ENCODE results near the gene GPX4. TPM values are rescaled to one million over a fixed set of nuclear protein-coding genes. Genes with fewer than 3 reads are reported as not detected.

Gene GPX4
- total and polyA plus RNA-seq, 12 donors: 332 to 1,424 (median 704) TPM

GRCh38 chr19:1133471-1133929 lies 29.7 kb downstream of the GPX4 start:
- intact Hi-C loops (cut with DNase I): no loop called here
- TF ChIP-seq CTCF (IDR thresholded peaks at IDR 0.05): no peak
- TF ChIP-seq POLR2A (IDR thresholded peaks at IDR 0.05): no peak
- Histone ChIP-seq H3K27me3 (no peaks in the 10 kb centered on the region), H3K9me3 (replicated peaks in 1 of 3) (no peaks in the 10 kb centered on the region), H3K4me3 (no peak overlapping the region), H3K27ac (peak overlapping the region; percentile 86 to 99 (median 91)), H3K36me3 (replicated peaks in 1 of 2) (peaks cover 0 to 10% of the 10 kb centered on the region in 2 donors), H3K4me1 (replicated peaks in 1 of 2) (peaks cover 34 to 64% of the 10 kb centered on the region in 2 donors)
- WGBS, 4 donors: 89 to 96% (median 92%) methylated on average over 6 to 25 of the region's 25 CpGs
- peak in 1 of 7 donors; percentile 55 for DNase-seq

GRCh38 chr19:1134431-1134830 lies 30.6 kb downstream of the GPX4 start:
- DNase-seq: peak in 1 of 7 donors; percentile 73
- peaks cover 0 to 6% of the 10 kb centered on the region in 2 donors for H3K36me3 ChIP-seq (replicated peaks in 1 of 2)
- intact Hi-C loops (cut with DNase I): no loop called here
- no peak overlapping the region for H3K4me3 ChIP-seq
- H3K9me3 ChIP-seq (replicated peaks in 1 of 3): no peaks in the 10 kb centered on the region
- peaks cover 34 to 56% of the 10 kb centered on the region in 2 donors for H3K4me1 ChIP-seq (replicated peaks in 1 of 2)
- WGBS, 4 donors: 65 to 83% (median 82%) methylated on average over 9 to 11 of the region's 11 CpGs
- TF ChIP-seq POLR2A (IDR thresholded peaks at IDR 0.05) (no peak), CTCF (IDR thresholded peaks at IDR 0.05) (no peak)
- peak overlapping the region in 4 of 5 donors; percentile 89 to 99 (median 94) for H3K27ac ChIP-seq
- no peaks in the 10 kb centered on the region for H3K27me3 ChIP-seq

- Histone ChIP-seq H3K4me1 (replicated peaks in 1 of 2) (peaks cover 33 to 46% of the 10 kb centered on the region in 2 donors), H3K36me3 (replicated peaks in 1 of 2) (peaks cover 0 to 10% of the 10 kb centered on the region in 2 donors), H3K9me3 (replicated peaks in 1 of 3) (no peaks in the 10 kb centered on the region), H3K27ac (peak overlapping the region in 3 of 5 donors; percentile 89 to 99 (median 96)), H3K27me3 (no peaks in the 10 kb centered on the region), H3K4me3 (no peak overlapping the region)
- DNase-seq: no peak
- TF ChIP-seq POLR2A (IDR thresholded peaks at IDR 0.05) (no peak), CTCF (IDR thresholded peaks at IDR 0.05) (no peak)
- 71 to 83% (median 77%) methylated on average over 10 to 17 of the region's 17 CpGs for WGBS, 4 donors
- intact Hi-C loops (cut with DNase I): no loop called here
Measured at GRCh38 chr19:1135454-1135853, 31.7 kb downstream of the GPX4 start.

- peak in 1 of 7 donors; percentile 69 for DNase-seq
- intact Hi-C loops (cut with DNase I): no loop called here
- TF ChIP-seq POLR2A (IDR thresholded peaks at IDR 0.05) (no peak), CTCF (IDR thresholded peaks at IDR 0.05) (no peak)
- Histone ChIP-seq H3K4me1 (replicated peaks in 1 of 2) (peaks cover 26 to 42% of the 10 kb centered on the region in 2 donors), H3K27ac (peak overlapping the region in 4 of 5 donors; percentile 11 to 99 (median 92)), H3K4me3 (no peak overlapping the region), H3K36me3 (replicated peaks in 1 of 2) (peaks cover 0 to 12% of the 10 kb centered on the region in 2 donors), H3K9me3 (replicated peaks in 1 of 3) (no peaks in the 10 kb centered on the region), H3K27me3 (no peaks in the 10 kb centered on the region)
- 56 to 87% (median 62%) methylated on average over 3 to 12 of the region's 12 CpGs for WGBS, 4 donors
Measured at GRCh38 chr19:1136201-1136600, 32.4 kb downstream of the GPX4 start.
